ENCODE data around the gene EIF4E1B.

EIF4E1B gene

GRCh38 chr5:176606875-176607274, 23.6 kb upstream of the EIF4E1B start:
- no peak for DNase-seq

- no peak for DNase-seq
Observed at GRCh38 chr5:176608142-176608705, 22.3 kb upstream of the EIF4E1B start.

DNA sequence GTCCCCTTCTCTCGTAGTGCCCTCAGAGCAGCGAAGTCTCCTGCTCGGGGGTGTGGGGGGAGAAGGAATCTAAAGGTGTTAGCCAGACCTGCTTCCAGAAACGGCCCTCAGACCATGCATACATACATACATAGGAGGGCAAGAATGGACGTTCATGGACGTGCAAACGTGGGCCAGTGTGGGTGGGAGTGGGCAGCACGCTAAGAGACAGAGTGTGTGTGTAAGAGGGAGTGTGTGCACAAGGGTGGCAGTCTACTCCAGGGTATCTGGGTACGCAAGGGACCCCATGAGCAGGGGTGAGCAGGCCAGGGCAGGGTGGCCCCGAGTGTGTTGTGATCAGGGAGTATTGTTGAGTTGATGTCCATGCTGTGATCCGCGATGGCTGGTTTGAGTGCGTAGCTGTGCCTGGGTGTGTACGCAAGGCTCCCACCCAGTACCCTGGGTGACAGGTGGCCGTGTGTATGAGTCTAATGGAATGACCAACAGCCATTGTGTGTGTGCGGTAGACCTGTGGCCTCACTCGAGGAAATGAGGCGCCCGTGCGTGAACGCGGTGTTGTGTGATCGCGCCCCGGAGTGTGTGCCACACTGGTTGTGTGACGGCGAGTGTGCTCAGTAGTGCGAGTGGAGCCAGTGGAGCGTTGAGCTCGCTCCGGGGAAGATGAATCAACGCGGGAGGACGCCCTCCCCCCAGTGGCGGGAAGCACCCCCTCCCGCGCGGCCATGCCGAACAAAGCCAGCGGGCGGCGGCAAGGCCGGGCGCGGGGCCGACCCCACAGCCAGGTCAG, 21.3 kb upstream of the EIF4E1B start:
- DNase-seq: peak in 2 of 3 donors; percentile 17 to 48

DNA sequence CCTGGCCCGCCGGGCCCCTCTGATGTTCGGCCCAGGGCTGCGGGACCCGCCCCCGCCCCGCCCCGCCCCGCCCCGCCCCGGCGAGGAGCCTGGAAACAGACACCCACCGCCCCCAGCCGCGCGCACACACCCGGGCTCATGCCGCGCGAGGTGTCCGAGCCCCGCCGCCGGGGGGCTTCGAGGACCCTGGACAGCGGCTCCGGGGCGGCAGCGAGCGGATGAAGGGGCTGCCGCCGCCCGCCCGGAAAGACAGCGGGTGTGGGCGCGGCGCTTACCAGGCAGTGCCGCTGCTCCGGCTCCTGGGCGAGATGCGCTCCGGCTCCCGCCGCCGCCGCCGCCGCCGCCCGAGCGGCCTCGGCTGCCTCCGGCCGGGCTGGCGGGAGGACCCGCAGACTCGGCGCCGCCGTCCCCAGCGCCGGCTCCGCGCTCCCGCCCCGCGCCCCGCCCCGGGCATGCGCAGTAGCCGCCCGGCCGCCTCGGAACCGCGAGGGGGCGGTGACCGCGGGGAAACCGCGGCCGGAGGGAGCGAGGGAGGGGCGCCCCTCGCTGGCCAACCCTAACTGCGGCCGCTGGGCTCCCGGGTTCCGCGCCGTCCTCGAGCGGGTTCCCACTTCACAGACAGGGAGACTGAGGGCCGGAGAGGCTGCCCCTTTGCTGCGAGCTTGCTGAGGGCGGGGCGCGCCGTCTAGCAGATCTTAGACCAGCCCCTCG, 20.6 kb upstream of the EIF4E1B start, which contains the start of gene GPRIN1:
GPRIN1 (minus strand) TSS at position 433 of the 711 bp plus-strand sequence. CDS start 10,322 bp downstream, outside the sequence.
- DNase-seq: peak; percentile 71 to 91 (median 80)

DNA sequence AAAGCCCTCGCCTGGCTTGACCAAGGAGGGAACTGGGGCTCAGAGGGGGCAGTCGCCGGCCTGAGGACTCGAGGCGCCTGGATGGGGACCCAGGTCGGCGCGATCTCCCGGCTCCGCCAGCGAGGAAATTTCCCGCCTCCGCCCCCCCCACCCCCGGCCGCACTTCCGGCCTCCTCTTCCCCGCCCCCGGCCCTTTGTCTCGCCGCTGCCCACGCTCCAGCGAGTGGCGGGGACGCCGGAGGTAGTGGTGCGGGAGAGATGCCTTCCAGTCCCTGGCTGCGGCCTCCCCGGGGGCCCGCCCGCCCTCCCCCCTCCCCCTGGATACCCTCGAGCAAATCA, 20.1 kb upstream of the EIF4E1B start:
- DNase-seq: no peak

DNA sequence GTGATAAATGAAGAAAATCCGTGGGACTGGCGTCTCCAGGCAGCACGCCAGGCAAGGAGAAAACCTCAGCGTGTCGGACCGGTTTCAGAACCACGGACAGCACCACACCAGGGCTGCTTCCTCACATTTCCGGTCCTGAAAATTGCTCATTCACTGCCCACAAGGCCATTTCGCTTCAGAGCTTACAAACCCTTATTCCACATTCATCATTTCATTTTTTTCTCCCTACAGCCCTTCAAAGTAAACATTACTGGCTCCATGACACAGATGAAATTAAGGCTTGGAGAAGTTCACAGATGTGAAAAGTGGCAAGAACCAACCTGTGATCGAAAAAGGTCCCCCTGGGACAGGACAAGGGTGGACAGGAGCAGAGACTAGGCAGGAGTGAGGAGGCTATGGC, 19.0 kb upstream of the EIF4E1B start:
- peak; percentile 83 to 89 (median 85) for DNase-seq

DNA sequence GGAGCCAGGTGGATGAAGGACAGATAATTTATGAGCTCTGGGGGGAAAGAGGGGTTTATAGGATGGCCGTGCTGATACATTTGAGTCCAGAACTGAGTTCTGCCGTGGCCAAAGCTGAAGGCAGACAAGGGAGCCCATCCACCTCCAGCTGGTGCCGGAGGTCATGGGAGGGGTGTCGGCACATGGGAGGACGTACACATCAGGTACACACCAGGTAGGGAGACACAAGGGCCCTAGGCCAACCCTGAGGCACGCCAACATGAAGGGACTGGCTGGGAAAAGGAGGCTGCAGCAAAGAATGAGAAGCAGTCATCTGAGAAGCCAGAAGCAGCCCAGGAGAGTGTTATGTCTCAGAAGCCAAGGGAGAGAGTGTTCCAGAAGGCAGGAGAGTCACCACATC, 18.5 kb upstream of the EIF4E1B start:
- DNase-seq: no peak

- DNase-seq: no peak
Observed at GRCh38 chr5:176612855-176613254, 17.6 kb upstream of the EIF4E1B start.

DNA sequence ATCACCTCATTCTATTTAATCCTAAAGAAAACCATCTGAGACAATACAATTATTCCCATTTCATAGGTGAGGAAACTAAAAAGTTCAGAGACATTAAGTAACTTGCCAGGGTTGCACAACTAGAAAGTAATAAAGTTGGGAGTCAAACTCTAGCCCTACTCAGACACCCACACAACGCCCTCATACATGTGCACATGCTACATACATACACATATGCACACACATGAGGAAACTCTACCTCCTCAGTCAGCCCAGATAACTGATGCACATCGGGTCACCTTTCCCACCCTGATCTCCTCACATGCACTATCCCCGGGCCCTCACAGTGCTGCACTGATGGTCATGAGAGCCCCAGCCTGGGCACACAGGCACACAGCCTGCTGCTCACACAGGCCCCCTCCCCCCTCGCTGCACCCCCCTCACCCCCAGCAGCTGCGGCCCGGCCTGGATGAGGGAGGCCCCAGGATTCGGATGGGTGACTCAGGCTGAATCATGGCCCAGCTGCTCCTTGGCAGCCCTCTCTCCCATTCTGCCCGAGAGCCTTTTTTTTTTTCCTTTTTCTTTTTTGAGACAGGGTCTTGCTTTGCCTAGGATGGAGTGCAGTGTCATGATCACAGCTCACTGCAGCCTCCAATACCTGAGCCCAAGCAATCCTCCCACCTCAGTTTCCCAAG, 15.5 kb upstream of the EIF4E1B start:
- DNase-seq: no peak

DNA sequence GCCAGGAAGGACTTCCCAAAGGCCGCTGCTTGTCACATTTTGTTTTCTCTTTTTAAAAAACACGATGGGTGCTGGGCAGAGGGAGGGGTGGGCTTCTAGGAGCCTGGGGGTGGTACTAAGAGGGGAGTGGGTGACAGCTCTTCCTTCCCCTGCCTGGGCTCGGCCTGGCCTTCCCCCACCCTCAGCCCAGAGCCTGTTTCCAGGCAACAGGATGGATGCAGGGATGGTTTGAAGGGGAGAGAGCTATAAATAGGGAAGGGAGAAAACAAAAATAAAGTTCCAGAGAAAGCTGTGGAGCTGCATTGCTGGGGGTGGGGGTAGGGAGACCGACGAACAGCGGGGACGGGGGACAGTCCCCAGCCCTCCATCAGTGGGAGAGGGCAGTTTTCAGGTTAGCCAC, 14.0 kb upstream of the EIF4E1B start:
- DNase-seq: no peak

- no peak for DNase-seq
Observed at GRCh38 chr5:176618783-176619182, 11.7 kb upstream of the EIF4E1B start.

DNA sequence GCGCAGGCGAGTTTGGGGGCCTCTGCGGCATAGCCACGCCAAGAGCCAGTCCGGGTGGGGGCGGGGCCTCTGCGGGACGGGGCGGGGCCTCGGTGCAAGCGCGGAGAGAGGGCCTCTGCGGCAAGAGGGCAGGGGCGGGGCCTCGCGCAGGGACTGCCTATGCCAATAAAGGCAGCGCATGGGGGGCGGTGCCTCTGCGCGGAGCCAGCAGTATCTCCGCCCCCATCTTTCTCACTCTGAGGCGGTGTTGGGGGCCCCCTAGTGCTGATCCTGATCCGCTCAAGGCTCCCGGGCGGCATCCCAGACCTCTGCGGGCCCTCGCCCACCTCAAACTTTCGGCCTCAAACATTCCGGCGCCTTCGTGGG, 11.3 kb upstream of the EIF4E1B start:
- DNase-seq: peak; percentile 57 to 77 (median 68)

- no peak for DNase-seq
Observed at GRCh38 chr5:176619569-176620332, 10.7 kb upstream of the EIF4E1B start.

DNA sequence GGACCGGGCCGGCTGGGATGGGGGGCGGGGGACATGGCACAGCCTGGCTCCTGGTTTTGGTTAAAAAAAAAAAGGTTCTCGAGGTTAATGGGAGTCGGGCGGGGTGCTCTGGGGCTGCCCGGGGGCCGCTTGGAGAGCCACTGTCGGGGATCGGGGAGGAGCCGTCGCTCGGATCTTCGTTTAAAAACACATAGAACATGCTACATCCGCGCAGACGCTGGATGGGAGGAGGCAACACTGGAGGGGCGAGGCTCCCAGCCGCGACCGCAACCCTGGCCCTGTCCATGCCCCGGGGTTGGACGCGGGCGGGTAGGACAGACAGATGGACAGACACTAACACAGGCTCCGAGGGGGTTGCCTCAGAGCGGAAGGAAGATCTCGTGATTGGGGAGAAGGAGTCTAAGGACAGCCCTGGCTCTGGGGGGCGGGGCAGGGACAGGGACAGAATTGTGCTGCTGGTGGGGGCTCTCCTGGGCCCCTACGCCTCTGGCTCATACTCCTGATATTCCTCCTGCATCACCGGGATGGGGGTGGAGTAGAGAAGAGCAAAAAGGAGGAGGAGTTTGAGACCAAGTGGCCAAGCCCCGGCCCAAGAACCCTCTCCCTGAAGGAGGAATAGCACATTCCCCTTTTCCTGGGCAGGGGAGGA, 10.0 kb upstream of the EIF4E1B start:
- DNase-seq: peak; percentile 42 to 68 (median 46)

DNA sequence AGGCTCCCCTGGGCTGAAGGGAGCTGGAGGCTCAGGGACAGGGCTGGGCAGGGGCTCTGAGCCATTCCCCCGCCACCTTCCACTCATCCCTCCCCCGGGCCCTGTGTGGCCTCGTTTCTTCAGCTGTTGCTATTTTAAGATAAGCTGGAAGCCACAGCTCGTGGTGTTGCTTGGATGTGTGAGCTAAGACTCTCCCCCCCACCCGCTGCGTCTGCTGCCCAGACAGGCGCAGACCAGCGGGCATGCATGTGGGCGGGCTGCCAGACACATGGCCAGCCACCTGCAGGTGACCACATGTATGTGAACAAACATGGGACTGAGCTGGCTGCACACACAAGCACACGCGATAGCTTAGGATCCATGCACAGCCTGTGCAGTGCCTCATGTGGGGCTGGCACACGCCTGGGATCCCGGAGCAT, 8.8 kb upstream of the EIF4E1B start:
- no peak for DNase-seq

GRCh38 chr5:176624142-176624541, 6.3 kb upstream of the EIF4E1B start:
- no peak for DNase-seq

GRCh38 chr5:176624938-176625337, 5.5 kb upstream of the EIF4E1B start:
- DNase-seq: no peak

DNA sequence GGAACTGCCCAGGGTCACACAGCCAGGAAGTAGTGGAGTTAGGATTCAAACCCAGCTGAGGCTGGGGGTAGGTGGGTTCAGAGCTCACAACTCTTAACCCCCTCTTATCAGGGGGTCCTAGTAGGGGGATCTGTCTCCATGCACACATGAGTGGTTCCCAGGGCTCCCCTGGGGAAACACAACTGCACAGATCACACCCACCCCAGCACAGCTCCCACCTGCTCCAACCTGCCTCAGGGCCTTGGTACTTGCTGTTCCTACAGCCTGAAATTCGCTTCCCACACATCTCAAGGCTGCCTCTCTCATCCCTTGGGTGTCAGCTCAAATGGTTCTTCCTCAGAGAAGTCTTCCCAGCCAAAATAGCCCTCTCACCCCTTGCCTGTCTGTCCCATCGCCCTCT, 5.0 kb upstream of the EIF4E1B start:
- no peak for DNase-seq

- DNase-seq: no peak
Observed at GRCh38 chr5:176625966-176626875, 4.3 kb upstream of the EIF4E1B start.

GRCh38 chr5:176626876-176627236, 3.6 kb upstream of the EIF4E1B start:
- no peak for DNase-seq

DNA sequence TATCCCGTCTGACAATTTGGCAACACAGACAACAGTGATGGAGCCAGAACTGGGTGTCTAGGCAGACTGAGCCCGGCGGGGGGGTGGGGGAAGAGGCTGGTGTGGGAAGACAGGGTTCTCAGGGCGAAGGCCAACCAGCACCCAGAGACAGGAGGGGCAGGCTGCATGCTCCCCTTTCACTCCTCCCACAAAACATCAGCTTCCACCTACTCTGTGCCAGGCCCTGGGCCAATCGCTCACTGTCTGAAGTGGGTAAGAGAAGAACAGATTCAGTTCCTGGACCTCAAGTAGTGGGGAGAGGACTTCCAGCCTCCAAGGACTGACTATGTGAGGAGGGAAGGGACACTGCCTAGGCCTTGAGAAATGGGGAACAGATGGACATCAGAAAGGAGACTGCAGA, 2.9 kb upstream of the EIF4E1B start:
- no peak for DNase-seq

Data from suppressor macrophage treated with lipopolysaccharide for 1 hour (primary cell).